NCI-H1092 treated with DMSO at 0.1 percent for 48 hours (cell line): ENCODE measurements around the gene LCA5L.

ENCODE experiments used
- DNase-seq: peaks from one replicate; lab custom pipeline; 2025; lab: John Stamatoyannopoulos, UW

LCA5L gene

GRCh38 chr21:39445321-39446269, at the start of gene LCA5L:
TSS of gene LCA5L (minus strand) at chr21:39445778. CDS start at chr21:39428493, 17,285 bp downstream.
- DNase-seq: peak; percentile 91

DNA sequence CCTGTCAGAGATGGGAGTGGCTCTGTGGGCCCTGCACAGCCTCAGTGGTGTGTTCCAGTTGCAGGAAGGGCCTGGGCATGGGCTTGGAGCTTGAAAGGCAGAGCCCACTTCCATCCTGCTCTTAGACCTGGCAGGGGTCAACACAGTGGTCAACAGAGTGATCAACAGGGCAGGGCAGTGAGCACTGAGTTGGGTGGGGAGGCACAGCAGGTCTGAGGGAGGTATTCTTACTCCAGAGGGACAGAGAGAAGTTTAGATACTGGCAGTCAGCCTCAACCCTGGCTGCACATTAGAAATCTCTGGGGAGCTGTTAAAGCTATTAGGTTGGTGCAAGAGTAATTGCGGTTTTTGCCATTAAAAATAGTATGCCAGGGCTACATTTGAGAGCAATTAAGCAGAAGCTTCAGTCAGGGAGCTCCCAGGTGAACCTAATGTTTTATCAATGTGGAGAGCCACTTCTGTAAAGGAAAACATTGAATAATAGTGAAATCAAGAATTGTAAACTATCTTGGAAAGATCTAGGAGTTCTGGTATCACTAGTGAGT, 43.9 kb upstream of the LCA5L start:
- peak; percentile 34 for DNase-seq

DNA sequence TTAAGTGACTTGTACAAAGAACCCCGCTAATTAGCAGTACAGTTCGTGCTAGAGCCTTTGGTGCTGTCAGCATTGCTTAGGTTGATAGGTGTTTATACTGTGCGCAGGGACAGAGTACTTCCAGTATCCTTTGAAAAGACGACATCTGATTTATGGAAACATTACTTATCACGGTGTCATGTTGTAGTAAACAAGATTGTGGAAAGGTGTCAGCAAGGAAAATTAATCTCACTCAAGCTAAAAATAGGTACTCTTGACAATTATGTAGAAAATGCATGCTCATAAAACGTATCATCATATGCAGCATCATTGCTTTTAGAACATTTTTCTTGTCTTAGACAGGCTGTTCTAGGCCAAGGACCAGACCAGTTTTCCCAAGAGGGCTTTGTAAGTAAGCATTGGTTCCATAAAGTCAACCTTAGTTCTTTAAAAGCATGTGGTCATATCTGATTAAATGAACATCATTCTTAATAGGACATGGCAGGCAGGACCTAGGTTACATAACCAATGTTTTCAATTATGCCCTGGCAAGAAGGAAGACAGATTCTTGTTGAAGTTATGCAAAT, 39.2 kb upstream of the LCA5L start:
- no peak for DNase-seq

DNA sequence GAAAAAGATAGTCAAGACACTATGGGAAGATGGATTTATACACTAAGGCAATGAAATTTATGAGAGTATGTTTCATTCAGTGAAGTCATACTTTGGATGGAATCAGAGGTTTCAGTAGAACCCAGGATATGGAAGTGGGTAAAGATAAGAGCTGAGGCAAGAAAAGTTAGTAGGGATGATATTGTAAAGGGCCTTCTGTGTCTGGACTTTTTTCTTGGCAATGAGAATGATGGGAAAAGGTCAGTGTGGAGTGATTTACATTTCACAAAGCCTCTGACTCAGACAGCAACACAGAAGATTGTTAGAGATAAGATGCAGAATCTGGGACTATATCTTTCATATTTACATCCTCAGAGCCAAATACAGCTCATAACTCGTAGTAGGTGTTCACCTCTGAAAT, 38.3 kb upstream of the LCA5L start:
- no peak for DNase-seq

GRCh38 chr21:39481886-39482285, 36.3 kb upstream of the LCA5L start:
- no peak for DNase-seq

- DNase-seq: no peak
Measured at GRCh38 chr21:39480271-39480670, 34.7 kb upstream of the LCA5L start.

- no peak for DNase-seq
Measured at GRCh38 chr21:39479814-39480182, 34.2 kb upstream of the LCA5L start.

- peak; percentile 21 for DNase-seq
Measured at GRCh38 chr21:39479164-39479813, 33.7 kb upstream of the LCA5L start.

- DNase-seq: no peak
Measured at GRCh38 chr21:39474611-39475010, 29.0 kb upstream of the LCA5L start.

- DNase-seq: no peak
Measured at GRCh38 chr21:39472786-39473185, 27.2 kb upstream of the LCA5L start.

DNA sequence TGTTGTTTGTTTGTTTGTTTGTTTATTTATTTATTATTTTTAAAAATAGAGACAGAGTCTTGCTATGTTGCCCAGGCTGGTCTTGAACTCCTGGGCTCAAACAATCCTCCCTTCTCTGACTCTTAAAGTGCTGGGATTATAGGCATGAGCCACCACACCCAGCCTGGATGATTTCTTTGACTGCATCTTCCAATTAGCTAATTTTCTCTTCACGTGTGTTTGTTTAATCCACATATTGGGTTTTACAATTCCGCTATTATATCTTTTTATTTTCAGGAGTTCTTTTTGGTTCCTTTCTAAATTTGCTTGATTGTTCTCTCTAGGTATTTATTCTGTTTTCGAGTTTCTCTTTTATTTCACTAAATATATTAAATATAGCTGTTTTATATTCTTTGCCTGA, 26.0 kb upstream of the LCA5L start:
- DNase-seq: no peak

DNA sequence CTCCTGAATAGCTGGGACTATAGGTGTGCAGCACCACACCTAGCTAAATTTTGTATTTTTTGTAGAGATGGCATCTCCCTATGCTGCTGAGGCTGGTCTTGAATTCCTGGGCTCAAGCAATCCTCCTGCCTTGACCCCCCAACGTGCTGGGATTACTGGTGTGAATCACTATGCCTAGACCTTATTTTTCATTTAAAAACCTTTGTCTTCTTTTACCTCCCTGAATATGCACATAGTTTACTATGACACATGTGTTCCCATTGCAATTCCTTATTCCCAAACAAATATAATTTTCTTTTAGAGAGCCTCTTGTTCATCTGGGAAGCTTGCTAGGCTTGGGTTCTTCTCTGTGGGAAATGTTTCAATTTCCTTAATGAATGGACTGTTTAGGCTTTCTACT, 23.0 kb upstream of the LCA5L start:
- DNase-seq: no peak

- no peak for DNase-seq
Measured at GRCh38 chr21:39467746-39468145, 22.2 kb upstream of the LCA5L start.

DNA sequence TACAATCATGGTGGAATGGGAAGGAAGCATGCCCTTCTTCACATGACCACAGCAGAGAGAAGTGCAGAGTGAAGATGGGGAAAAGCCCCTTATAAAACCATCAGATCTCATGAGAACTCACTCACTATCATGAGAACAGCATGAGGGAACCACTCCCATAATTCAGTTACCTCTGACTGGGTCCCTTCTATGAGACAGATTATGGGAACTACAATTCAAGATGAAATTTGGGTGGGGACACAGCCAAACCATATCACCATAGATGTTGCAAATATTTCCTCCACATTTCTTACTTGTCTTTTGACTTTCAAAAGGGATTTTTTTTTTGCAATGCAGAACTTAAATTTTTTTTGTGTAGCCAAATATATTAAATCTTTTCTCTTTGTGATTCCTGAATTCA, 21.0 kb upstream of the LCA5L start:
- no peak for DNase-seq

- DNase-seq: no peak
Measured at GRCh38 chr21:39463308-39463707, 17.7 kb upstream of the LCA5L start.

- no peak for DNase-seq
Measured at GRCh38 chr21:39461419-39461818, 15.8 kb upstream of the LCA5L start.

DNA sequence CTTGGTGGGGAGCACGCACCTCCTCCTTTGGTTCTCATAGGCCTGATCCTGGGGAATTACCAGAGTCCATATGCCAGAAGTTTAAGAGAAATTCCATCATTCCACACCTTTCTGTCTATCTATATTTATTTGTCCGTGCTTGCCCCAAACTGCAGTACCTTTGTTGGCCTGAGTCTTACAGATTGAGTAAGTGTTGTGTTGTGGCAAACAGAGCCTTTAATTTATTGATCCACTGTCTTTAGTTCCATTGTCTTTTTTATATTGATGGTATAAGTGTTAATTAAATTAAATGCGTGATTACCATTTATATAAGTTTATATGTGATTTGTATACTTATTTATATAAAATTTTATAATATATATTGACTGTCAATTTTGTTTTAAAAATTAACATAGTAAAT, 11.1 kb upstream of the LCA5L start:
- no peak for DNase-seq

GRCh38 chr21:39454949-39455668, 9.5 kb upstream of the LCA5L start:
- DNase-seq: no peak

DNA sequence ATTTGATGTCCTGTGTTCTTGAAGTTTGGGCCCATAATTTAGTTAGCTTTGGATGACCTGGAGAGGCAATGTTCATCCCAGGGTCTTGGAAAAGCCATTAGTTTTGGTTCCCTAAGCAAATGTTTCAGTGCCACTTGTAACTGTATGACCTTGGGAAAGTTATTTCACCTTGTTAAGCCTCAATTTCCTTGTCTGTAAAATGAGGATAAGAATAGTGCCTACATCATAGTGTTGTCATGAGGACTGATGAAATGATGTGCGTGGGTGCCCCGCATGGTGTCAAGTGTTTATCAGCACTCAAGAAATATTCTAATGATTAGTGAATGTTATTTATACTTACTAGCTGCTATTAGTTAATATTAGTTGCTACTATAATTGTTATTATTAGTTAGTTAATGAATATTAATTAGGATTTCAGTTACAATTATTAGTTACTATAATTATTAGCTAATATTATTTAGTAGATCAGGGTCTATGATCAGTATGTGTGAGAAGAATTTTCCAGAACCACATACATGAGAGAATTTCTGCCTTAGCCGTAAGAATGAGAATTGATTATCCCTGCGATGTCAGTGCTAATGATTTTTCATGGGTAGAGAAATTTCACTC, 8.1 kb upstream of the LCA5L start:
- DNase-seq: no peak

GRCh38 chr21:39452970-39453342, 7.4 kb upstream of the LCA5L start:
- no peak for DNase-seq

GRCh38 chr21:39452207-39452969, 6.8 kb upstream of the LCA5L start:
- DNase-seq: no peak
